Skeletal muscle satellite cell (primary cell): Measurements from ENCODE around the gene MYOF.

Source experiments
- H3K27me3 ChIP-seq: 2 replicates; pipeline ENCODE4 v1.7.0; 2013; ENCODE audit warnings: low read length; ENCODE audit not compliant: control insufficient read depth, insufficient read depth
- H3K36me3 ChIP-seq: 2 replicates; pipeline ENCODE4 v1.7.0; 2013; ENCODE audit warnings: mild to moderate bottlenecking, control low read depth, low read length; ENCODE audit not compliant: insufficient read depth
- H3K4me1 ChIP-seq: 2 replicates; pipeline ENCODE4 v1.7.0; 2013; ENCODE audit warnings: low read length; ENCODE audit not compliant: control insufficient read depth, insufficient read depth
- H3K4me2 ChIP-seq: 2 replicates; pipeline ENCODE4 v1.7.0; 2013; ENCODE audit warnings: mild to moderate bottlenecking, low read length
- H3K4me3 ChIP-seq: 2 replicates; pipeline ENCODE4 v1.7.0; 2013; ENCODE audit warnings: low read length
- H3K9ac ChIP-seq: 2 replicates; pipeline ENCODE4 v1.7.0; 2013; ENCODE audit warnings: mild to moderate bottlenecking, low read depth, low read length, moderate library complexity
- H3K9me3 ChIP-seq: replicated peaks from 2 replicates; pipeline ENCODE4 v1.7.0; 2013; ENCODE audit warnings: mild to moderate bottlenecking, control low read depth, low read length

Gene MYOF

DNA sequence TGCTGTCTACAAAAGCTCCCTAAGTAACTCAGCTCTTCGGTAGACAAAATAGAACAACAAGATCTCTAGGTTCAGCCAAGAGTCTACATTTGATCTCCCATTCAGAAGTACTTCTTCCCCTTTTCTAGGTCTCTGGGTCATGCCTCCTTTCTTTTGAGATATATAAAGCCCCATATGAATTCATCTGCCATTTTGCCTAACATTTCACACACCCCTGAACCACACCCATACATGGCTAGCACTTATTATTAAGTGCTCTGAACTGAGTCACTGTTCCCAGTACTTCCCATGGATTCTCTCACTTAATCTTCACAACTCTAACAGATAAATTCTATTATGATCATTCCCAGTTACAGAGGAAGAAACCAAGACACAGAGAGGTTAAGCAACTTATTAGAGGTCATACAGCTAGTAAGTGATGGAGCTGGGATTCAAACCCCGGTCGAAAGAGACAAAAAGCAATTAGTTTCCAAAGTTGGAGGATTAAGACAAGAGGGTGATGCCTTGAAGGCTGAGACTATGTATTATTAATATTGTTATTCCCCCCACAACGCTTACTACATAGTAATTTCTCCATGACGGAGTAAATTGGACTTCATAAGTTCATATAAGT lies 17.3 kb downstream of the MYOF start:
- H3K4me1 ChIP-seq: peaks cover 88% of the 10 kb centered on the region
- H3K36me3 ChIP-seq: peaks cover 31% of the 10 kb centered on the region
- peak overlapping the region; percentile 90 for H3K9ac ChIP-seq
- peak overlapping the region; percentile 21 for H3K4me3 ChIP-seq
- H3K27me3 ChIP-seq: no peaks in the 10 kb centered on the region
- H3K4me2 ChIP-seq: peak overlapping the region; percentile 48
- no peaks in the 10 kb centered on the region for H3K9me3 ChIP-seq

DNA sequence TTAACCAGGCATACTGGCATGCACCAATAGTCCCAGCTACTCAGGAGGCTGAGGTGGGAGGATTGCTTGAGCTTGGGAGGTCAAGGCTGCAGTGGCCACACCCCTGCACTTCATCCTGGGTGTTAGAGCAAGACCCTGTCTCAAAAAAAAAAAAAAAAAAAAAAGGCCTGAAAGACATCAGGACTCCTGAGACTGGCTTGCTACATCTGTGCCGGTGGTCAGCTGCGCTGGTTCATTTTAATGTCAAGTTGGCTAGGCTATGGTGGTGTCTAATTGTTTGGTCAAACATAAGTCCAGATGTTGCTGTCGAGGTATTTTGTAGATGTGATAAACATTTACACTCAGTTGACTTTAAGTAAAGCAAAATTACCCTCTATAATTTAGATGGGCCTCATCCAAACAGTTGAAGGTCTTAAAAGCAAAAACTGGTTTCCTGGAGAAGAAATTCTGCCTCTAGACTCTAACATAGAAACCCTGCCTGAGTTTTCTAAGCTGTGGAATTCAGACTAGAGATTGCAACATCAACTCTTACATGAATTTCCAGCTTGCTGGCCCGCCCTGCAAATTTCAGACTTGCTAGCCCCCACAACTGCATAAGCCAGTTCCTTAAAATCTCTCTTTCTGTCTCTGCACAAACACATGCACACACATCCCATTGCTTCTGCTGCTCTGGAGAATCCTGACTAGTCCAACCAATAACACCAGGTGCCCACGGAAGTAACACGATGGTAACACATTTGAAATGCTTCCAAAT lies 18.2 kb downstream of the MYOF start:
- H3K36me3 ChIP-seq: peaks cover 31% of the 10 kb centered on the region
- H3K9me3 ChIP-seq: no peaks in the 10 kb centered on the region
- peaks cover 88% of the 10 kb centered on the region for H3K4me1 ChIP-seq
- peak overlapping the region; percentile 48 for H3K4me2 ChIP-seq
- H3K27me3 ChIP-seq: no peaks in the 10 kb centered on the region
- peak overlapping the region; percentile 21 for H3K4me3 ChIP-seq
- H3K9ac ChIP-seq: peak overlapping the region; percentile 90

DNA sequence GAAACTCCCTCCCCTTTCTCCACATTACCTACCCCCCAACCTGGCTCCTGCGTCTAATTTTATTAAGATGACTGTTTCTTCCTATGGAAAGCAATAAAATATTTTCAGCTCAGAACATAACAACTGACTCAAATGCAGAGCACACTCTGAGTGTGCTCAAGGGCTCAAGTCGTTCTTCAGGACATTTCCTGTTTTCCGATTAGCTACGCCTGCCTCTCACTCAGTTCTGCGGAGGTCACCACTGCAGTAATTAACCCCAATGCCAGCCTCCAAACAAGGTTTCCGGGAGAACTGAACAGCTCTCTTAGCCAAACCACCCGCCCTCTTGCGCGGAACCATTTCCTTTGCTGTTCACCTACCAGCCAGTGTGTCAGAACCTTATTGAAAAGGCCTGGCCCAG lies 19.3 kb downstream of the MYOF start:
- Histone ChIP-seq H3K27me3 (no peaks in the 10 kb centered on the region), H3K4me2 (peak overlapping the region; percentile 2), H3K36me3 (peaks cover 28% of the 10 kb centered on the region), H3K4me1 (peaks cover 86% of the 10 kb centered on the region), H3K9ac (peak overlapping the region; percentile 90), H3K9me3 (no peaks in the 10 kb centered on the region), H3K4me3 (no peak overlapping the region)

DNA sequence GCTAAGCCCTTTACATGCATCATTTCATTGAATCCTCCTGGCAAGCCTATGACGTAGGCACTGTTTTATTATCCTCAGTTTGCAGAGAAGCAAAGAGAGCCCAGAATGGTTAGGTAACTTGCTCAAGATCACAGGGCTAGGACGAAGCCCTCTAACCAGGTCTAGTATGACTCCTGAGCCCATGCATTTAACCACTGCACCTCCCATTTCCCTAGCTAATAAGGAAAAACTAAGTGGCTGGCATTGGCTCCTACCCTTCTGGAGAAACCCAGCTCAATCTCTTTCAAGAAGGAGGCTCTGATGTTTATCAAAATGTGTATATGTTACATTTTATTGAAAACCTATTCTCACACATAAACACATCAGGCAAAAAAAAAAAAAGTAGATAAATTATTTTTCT lies 19.8 kb downstream of the MYOF start:
- peak overlapping the region; percentile 90 for H3K9ac ChIP-seq
- no peaks in the 10 kb centered on the region for H3K27me3 ChIP-seq
- H3K9me3 ChIP-seq: no peaks in the 10 kb centered on the region
- peak overlapping the region; percentile 2 for H3K4me2 ChIP-seq
- no peak overlapping the region for H3K4me3 ChIP-seq
- H3K36me3 ChIP-seq: peaks cover 28% of the 10 kb centered on the region
- peaks cover 88% of the 10 kb centered on the region for H3K4me1 ChIP-seq

DNA sequence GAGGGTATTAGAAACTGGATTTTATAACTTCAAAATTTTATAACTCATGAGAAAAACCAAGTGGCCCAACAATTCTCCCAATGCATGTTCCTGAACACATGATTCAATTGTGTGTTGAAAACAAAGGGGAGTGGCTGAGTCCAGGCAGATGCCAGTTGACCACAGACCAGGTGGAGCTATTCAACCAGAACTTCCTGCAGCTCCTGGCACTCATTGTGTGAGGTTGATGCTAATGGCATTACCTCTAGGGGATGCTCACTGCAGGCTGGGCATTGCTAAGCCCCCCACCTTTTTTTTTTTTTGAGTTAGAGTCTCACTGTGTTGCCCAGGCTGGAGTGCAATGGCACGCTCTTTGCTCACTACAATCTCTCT lies 20.3 kb downstream of the MYOF start:
- Histone ChIP-seq H3K9ac (peak overlapping the region; percentile 90), H3K27me3 (no peaks in the 10 kb centered on the region), H3K36me3 (peaks cover 32% of the 10 kb centered on the region), H3K4me2 (peak overlapping the region; percentile 2), H3K9me3 (no peaks in the 10 kb centered on the region), H3K4me3 (no peak overlapping the region), H3K4me1 (peaks cover 92% of the 10 kb centered on the region)

DNA sequence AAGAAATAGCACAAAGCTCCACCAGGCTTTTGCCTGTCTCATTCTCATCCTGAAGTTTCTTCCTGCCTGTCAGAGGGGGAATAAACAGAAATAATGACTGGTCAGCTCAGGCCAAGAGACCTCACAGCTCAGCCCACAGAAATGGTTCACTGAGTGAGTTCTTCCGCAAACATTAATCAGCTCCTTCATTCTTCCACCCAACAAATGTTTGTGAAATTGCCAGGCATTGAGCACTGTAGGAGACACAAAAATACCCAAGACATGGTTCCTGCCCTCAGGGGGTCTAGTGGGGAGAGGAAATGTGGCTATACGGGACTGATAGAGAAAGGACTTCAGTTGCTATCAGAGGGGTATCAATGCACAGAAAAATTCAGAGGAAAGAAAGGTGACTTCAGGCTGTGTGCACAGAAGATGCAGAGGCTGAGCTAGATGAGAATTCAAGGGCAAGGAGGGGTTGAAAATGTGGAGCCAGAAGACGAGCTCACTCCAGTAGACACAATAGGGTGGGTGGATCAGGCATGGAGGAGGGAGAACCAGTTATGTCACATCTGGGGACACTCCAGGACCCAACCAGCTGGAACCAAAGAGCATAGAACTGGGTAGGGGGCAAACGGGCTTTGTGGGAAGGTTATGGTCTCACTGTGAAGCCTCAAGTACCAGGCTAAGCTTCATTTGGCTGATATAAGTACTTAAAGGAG lies 20.9 kb downstream of the MYOF start:
- Histone ChIP-seq H3K27me3 (no peaks in the 10 kb centered on the region), H3K9me3 (no peaks in the 10 kb centered on the region), H3K4me3 (no peak overlapping the region), H3K9ac (peak overlapping the region; percentile 90), H3K4me2 (peak overlapping the region; percentile 2), H3K4me1 (peaks cover 87% of the 10 kb centered on the region), H3K36me3 (peaks cover 34% of the 10 kb centered on the region)

DNA sequence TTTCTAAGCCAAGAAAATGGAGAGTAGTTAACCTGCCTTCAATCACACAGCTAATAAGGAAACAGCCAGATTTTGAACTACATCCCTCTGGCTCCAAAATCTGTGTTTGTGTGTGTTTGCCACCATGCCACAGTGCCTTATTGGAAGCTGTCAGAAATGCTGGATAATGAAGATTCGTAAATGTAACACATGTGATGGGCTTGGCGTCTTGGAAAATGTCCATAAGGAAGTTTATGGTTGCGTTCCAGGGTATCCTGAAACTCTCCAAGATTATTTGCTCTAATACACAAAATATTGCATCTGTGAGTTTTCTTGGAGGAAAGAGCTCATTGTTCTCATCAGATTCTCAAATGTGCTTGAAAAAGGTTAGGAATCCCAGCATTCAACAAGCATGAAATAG lies 22.7 kb downstream of the MYOF start:
- H3K4me2 ChIP-seq: peak overlapping the region; percentile 43
- peaks cover 70% of the 10 kb centered on the region for H3K4me1 ChIP-seq
- no peaks in the 10 kb centered on the region for H3K27me3 ChIP-seq
- H3K4me3 ChIP-seq: peak overlapping the region; percentile 1
- H3K9ac ChIP-seq: peak overlapping the region; percentile 75
- no peaks in the 10 kb centered on the region for H3K9me3 ChIP-seq
- peaks cover 48% of the 10 kb centered on the region for H3K36me3 ChIP-seq

DNA sequence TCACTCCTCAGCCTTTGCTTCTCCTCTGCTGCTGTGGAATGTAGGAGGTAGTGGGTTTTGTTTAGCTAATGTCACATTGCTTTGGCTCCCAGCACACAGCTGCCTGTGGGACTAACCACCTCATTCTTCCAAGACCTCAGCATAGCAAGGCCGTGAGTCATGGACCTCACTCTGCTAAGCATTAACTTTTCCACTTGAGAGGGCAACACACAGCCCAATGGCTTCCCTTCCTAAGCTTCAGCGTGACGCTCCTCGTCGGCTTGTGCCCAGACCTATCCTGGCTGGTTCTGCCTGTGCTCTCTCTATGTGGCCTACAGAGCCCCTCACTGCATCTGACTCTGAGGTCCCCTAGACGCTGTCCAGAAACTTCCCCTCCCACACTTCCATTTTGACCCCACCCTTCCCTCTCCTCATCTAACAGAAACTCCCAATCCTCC lies 23.3 kb downstream of the MYOF start:
- H3K9ac ChIP-seq: peak overlapping the region; percentile 75
- H3K4me3 ChIP-seq: peak overlapping the region; percentile 1
- peaks cover 64% of the 10 kb centered on the region for H3K4me1 ChIP-seq
- no peaks in the 10 kb centered on the region for H3K9me3 ChIP-seq
- H3K27me3 ChIP-seq: no peaks in the 10 kb centered on the region
- peak overlapping the region; percentile 43 for H3K4me2 ChIP-seq
- peaks cover 55% of the 10 kb centered on the region for H3K36me3 ChIP-seq

DNA sequence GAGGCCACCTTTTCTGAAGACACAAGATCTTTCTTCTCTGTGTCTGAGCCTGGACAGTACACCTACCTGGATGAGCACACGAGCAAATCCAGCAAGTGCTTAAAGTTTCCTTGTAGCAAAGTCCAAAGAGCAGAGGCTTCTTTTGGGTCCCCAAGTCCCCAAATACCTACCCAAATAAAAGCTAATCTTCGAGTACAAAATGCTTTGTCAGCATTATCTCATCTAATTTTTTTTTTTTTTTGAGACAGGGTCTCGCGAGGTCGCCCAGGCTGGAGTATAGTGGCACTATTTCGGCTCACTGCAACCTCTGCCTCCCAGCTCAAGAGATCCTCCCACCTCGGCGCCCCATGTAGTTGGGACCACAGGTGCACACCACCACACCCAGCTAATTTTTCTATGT lies 24.6 kb downstream of the MYOF start:
- no peak overlapping the region for H3K4me2 ChIP-seq
- no peak overlapping the region for H3K4me3 ChIP-seq
- H3K27me3 ChIP-seq: no peaks in the 10 kb centered on the region
- H3K36me3 ChIP-seq: peaks cover 64% of the 10 kb centered on the region
- H3K9me3 ChIP-seq: no peaks in the 10 kb centered on the region
- peak overlapping the region; percentile 69 for H3K9ac ChIP-seq
- H3K4me1 ChIP-seq: peaks cover 51% of the 10 kb centered on the region

DNA sequence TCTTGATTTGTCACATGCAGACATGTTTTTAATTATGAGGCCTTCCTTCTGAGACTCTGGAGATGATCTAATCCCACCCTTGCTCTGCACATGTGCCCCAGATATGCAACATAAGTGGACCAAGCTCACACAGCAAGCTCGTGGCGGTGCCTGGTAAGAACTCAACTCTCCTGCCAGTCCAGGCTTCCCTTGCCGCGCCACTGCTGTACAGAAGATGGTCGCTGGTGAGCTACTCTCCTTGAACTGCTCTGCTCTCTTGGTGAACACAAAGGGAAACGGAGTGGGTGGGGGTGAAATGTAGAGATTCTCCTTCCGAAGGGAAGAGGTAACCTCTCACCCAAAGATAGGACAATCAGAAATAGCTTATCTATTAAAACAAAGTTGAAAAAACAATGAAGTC lies 25.7 kb downstream of the MYOF start:
- H3K36me3 ChIP-seq: peaks cover 71% of the 10 kb centered on the region
- no peak overlapping the region for H3K4me2 ChIP-seq
- no peak overlapping the region for H3K9ac ChIP-seq
- H3K27me3 ChIP-seq: no peaks in the 10 kb centered on the region
- peaks cover 40% of the 10 kb centered on the region for H3K4me1 ChIP-seq
- H3K9me3 ChIP-seq: no peaks in the 10 kb centered on the region
- no peak overlapping the region for H3K4me3 ChIP-seq

DNA sequence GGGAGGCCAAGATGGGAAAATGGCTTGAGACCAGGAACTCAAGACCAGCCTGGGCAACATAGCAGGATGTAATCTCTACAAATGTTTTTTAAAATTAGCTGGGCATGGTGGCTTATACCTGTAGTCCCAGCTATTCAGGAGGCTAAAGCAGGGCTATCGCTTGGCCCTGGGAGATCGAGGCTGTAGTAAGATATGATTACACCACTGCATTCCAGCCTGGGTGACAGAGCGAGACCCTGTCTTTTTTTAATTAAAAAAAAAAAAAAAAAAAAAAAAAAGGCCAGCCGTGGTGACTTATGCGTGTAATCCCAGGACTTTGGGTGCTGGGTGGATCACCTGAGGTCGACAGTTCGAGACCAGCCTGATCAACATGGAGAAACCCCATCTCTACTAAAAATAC lies 27.4 kb downstream of the MYOF start:
- Histone ChIP-seq H3K4me2 (no peak overlapping the region), H3K36me3 (peaks cover 76% of the 10 kb centered on the region), H3K4me1 (peaks cover 27% of the 10 kb centered on the region), H3K9me3 (no peaks in the 10 kb centered on the region), H3K9ac (no peak overlapping the region), H3K27me3 (no peaks in the 10 kb centered on the region), H3K4me3 (no peak overlapping the region)
